Neutrophil (primary cell): Measurements from ENCODE around the gene HOXB8.

ENCODE experiments used
- H3K27ac ChIP-seq: fragments of 200-600 bp; sonication (generic); 2 replicates; pipeline ENCODE4 v1.5.1; 2016; ENCODE audit warnings: mild to moderate bottlenecking, moderate library complexity
- H3K27me3 ChIP-seq: fragments of 200-600 bp; sonication (generic); 2 replicates; pipeline ENCODE4 v1.6.0; 2016; ENCODE audit warnings: mild to moderate bottlenecking
- H3K36me3 ChIP-seq: fragments of 200-600 bp; sonication (generic); 2 replicates; pipeline ENCODE4 v1.5.1; 2017
- H3K4me1 ChIP-seq, 2 experiments: fragments of 200-600 bp in 1 of 2; sonication (generic) in 1 of 2; 1 replicate in 1 of 2; 2 replicates in 1 of 2; pipeline versions ENCODE4 v1.5.1 to v1.6.1; 2013 to 2016; ENCODE audit warnings: low read depth in 1 of 2, low read length in 1 of 2, mild to moderate bottlenecking in 1 of 2, moderate library complexity in 1 of 2; ENCODE audit not compliant: control insufficient read depth in 1 of 2, insufficient read depth in 1 of 2
- H3K4me3 ChIP-seq, 2 experiments: fragments of 200-600 bp in 1 of 2; sonication (generic) in 1 of 2; 1 replicate in 1 of 2; 2 replicates in 1 of 2; pipeline ENCODE4 v1.5.1; 2013 to 2016; ENCODE audit warnings: low read depth in 1 of 2, low read length in 1 of 2, mild to moderate bottlenecking in 1 of 2, moderate library complexity in 1 of 2
- H3K9me3 ChIP-seq: fragments of 200-600 bp; sonication (generic); 2 replicates; pipeline ENCODE4 v1.5.1; 2016
- CTCF ChIP-seq: fragments of 200-600 bp; sonication (generic); IDR thresholded peaks from 2 replicates; pipeline ENCODE4 v1.5.1; 2016; ENCODE audit warnings: antibody characterized with exemption

The HOXB8 gene

GRCh38 chr17:48601539-48602425 lies 13.3 kb downstream of the HOXB8 start:
- H3K27me3 ChIP-seq = peaks cover 100% of the 10 kb centered on the region
- no peak overlapping the region for H3K27ac ChIP-seq
- no peak for TF ChIP-seq CTCF
- H3K9me3 ChIP-seq = no peaks in the 10 kb centered on the region
- H3K36me3 ChIP-seq = no peaks in the 10 kb centered on the region
- no peak overlapping the region for H3K4me3 ChIP-seq
- H3K4me1 ChIP-seq = peaks cover 3 to 8% of the 10 kb centered on the region in 2 experiments

- Histone ChIP-seq H3K4me3 (no peak overlapping the region), H3K27ac (no peak overlapping the region), H3K27me3 (peaks cover 100% of the 10 kb centered on the region), H3K9me3 (no peaks in the 10 kb centered on the region), H3K36me3 (no peaks in the 10 kb centered on the region), H3K4me1 (peaks cover 3 to 8% of the 10 kb centered on the region in 2 experiments)
- no peak for TF ChIP-seq CTCF
Observed at GRCh38 chr17:48601207-48601538, 13.9 kb downstream of the HOXB8 start.

- peaks cover 3 to 8% of the 10 kb centered on the region in 2 experiments for H3K4me1 ChIP-seq
- peaks cover 100% of the 10 kb centered on the region for H3K27me3 ChIP-seq
- no peaks in the 10 kb centered on the region for H3K36me3 ChIP-seq
- H3K9me3 ChIP-seq = no peaks in the 10 kb centered on the region
- H3K4me3 ChIP-seq = no peak overlapping the region
- no peak for TF ChIP-seq CTCF
- H3K27ac ChIP-seq = no peak overlapping the region
Observed at GRCh38 chr17:48600244-48601098, 14.6 kb downstream of the HOXB8 start.

GRCh38 chr17:48599354-48599753 lies 15.7 kb downstream of the HOXB8 start:
- TF ChIP-seq CTCF = no peak
- no peak overlapping the region for H3K27ac ChIP-seq
- H3K4me3 ChIP-seq = no peak overlapping the region

GRCh38 chr17:48598736-48599135 lies 16.4 kb downstream of the HOXB8 start:
- Histone ChIP-seq H3K9me3 (no peaks in the 10 kb centered on the region), H3K4me1 (peaks cover 6 to 8% of the 10 kb centered on the region in 2 experiments), H3K36me3 (no peaks in the 10 kb centered on the region), H3K27ac (no peak overlapping the region), H3K27me3 (peaks cover 100% of the 10 kb centered on the region), H3K4me3 (no peak overlapping the region)
- TF ChIP-seq CTCF = no peak

More at GRCh38 chr17:48599354-48599753, 15.7 kb downstream of the HOXB8 start:
- Histone ChIP-seq H3K27me3 (peaks cover 100% of the 10 kb centered on the region), H3K4me1 (peaks cover 3 to 8% of the 10 kb centered on the region in 2 experiments), H3K36me3 (no peaks in the 10 kb centered on the region), H3K9me3 (no peaks in the 10 kb centered on the region)
